Esophagus muscularis mucosa (tissue), 4 donors: Measurements from ENCODE around the gene NANOS3. TPM values are rescaled to one million over a fixed set of nuclear protein-coding genes. Genes with fewer than 3 reads are reported as not detected.

Source experiments
- DNase-seq: peaks from one replicate; pipeline ENCODE4 v3.0.0-alpha.2; 2017; ENCODE audit errors: extremely low spot score
- H3K27ac ChIP-seq, 4 donors: fragments of 200-600 bp; sonication (generic); replicated peaks in 1 of 4; 1 replicate in 3 of 4; 2 replicates in 1 of 4; pipeline ENCODE4 v1.5.1; 2016 to 2019; ENCODE audit warnings: mild to moderate bottlenecking in 1 of 4
- H3K27me3 ChIP-seq, 4 donors: fragments of 200-600 bp; sonication (generic); one replicate each; pipeline versions ENCODE4 v1.5.1 to v1.6.0; 2016 to 2019
- H3K36me3 ChIP-seq, 4 donors: fragments of 200-600 bp; sonication (generic); one replicate each; pipeline ENCODE4 v1.5.1; 2016 to 2019
- H3K4me1 ChIP-seq, 4 donors: fragments of 200-600 bp; sonication (generic); one replicate each; pipeline ENCODE4 v1.5.1; 2016 to 2019
- H3K4me3 ChIP-seq, 4 donors: fragments of 200-600 bp; sonication (generic); 1 replicate in 2 of 4; 2 replicates in 2 of 4; pipeline ENCODE4 v1.5.1; 2016 to 2019; ENCODE audit warnings: mild to moderate bottlenecking in 4 of 4, moderate library complexity in 1 of 4
- H3K9me3 ChIP-seq, 4 donors: fragments of 200-600 bp; sonication (generic); 1 replicate in 3 of 4; 2 replicates in 1 of 4; pipeline ENCODE4 v1.5.1; 2016 to 2019
- EP300 ChIP-seq: sonication (generic); formaldehyde crosslinking; IDR thresholded peaks from one replicate; pipeline ENCODE4 v1.6.1; 2017; ENCODE audit warnings: antibody characterized with exemption
- POLR2A ChIP-seq: fragments of 450-650 bp; IDR thresholded peaks from one replicate; pipeline ENCODE4 v1.6.1; 2017; ENCODE audit warnings: antibody characterized with exemption, moderate library complexity, mild to moderate bottlenecking, low read depth
- POLR2AphosphoS5 ChIP-seq, 2 donors: sonication (generic); formaldehyde crosslinking; IDR thresholded peaks; one replicate each; pipeline ENCODE4 v1.6.1; 2017; ENCODE audit warnings: antibody characterized with exemption in 2 of 2
- WGBS: methylation state at CpG from one replicate; pipeline ENCODE4 v1.1.5; 2018; 5-methylcytosine and 5-hydroxymethylcytosine counted together
- intact Hi-C: fragments of 100-400 bp; cut with DNase I; formaldehyde crosslinking; loops from one replicate; pipeline ENCODE4 v1.15.1; 2023
- total RNA-seq, 4 donors: library from RNA; depleted of rRNA; stranded (reverse); fragments of >200 nt; gene quantifications; one replicate each; pipeline versions ENCODE4 v1.1.0 to v1.2.1, GENCODE V29; 2016
- TF ChIP-seq, protein P1 (sequence below), 3 experiments: fragments of 200-600 bp in 2 of 3; fragments of 450-650 bp in 1 of 3; sonication (generic) in 2 of 3; IDR thresholded peaks; one replicate each; pipeline ENCODE4 v1.5.1; 2017 to 2019; ENCODE audit warnings: antibody characterized with exemption in 3 of 3, mild to moderate bottlenecking in 2 of 3, moderate library complexity in 1 of 3

The NANOS3 gene
- total RNA-seq, result not detected

GRCh38 chr19:13876834-13877233, at the start of gene NANOS3:
TSS of gene NANOS3 (plus strand) at chr19:13877134. CDS start at chr19:13877249, 115 bp downstream.
- DNase-seq, result no peak
- H3K27ac ChIP-seq, result no peak within 1 kb of the TSS
- TF ChIP-seq POLR2A, result no peak
- TF ChIP-seq POLR2AphosphoS5 (IDR thresholded peaks at IDR 0.05), result no peak
- TF ChIP-seq, protein P1, sequence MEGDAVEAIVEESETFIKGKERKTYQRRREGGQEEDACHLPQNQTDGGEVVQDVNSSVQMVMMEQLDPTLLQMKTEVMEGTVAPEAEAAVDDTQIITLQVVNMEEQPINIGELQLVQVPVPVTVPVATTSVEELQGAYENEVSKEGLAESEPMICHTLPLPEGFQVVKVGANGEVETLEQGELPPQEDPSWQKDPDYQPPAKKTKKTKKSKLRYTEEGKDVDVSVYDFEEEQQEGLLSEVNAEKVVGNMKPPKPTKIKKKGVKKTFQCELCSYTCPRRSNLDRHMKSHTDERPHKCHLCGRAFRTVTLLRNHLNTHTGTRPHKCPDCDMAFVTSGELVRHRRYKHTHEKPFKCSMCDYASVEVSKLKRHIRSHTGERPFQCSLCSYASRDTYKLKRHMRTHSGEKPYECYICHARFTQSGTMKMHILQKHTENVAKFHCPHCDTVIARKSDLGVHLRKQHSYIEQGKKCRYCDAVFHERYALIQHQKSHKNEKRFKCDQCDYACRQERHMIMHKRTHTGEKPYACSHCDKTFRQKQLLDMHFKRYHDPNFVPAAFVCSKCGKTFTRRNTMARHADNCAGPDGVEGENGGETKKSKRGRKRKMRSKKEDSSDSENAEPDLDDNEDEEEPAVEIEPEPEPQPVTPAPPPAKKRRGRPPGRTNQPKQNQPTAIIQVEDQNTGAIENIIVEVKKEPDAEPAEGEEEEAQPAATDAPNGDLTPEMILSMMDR (IDR thresholded peaks at IDR 0.05), result no peak
- no peak for TF ChIP-seq EP300
- peaks cover 0 to 9% (median 0%) of the 10 kb centered on the region in 4 donors for H3K27me3 ChIP-seq
- H3K4me3 ChIP-seq, result no peak within 1 kb of the TSS
- 57% methylated on average over 4 of the region's 5 CpGs for WGBS
- intact Hi-C loops, result no loop called here
- no peaks in the 10 kb centered on the region for H3K36me3 ChIP-seq
- peaks cover 19 to 41% (median 36%) of the 10 kb centered on the region in 4 donors for H3K4me1 ChIP-seq
- no peaks in the 10 kb centered on the region for H3K9me3 ChIP-seq

GRCh38 chr19:13827656-13828055, 49.3 kb upstream of the NANOS3 start:
- 74% methylated on average over 4 of the region's 4 CpGs for WGBS
- Histone ChIP-seq H3K9me3 (no peaks in the 10 kb centered on the region), H3K4me1 (peaks cover 0 to 23% (median 15%) of the 10 kb centered on the region in 4 donors), H3K4me3 (no peak overlapping the region), H3K27ac (no peak overlapping the region), H3K36me3 (peaks cover 10 to 51% (median 39%) of the 10 kb centered on the region in 4 donors), H3K27me3 (no peaks in the 10 kb centered on the region)
- no peak for DNase-seq
- TF ChIP-seq POLR2AphosphoS5 (IDR thresholded peaks at IDR 0.05), result no peak
- intact Hi-C loops, result no loop called here

DNA sequence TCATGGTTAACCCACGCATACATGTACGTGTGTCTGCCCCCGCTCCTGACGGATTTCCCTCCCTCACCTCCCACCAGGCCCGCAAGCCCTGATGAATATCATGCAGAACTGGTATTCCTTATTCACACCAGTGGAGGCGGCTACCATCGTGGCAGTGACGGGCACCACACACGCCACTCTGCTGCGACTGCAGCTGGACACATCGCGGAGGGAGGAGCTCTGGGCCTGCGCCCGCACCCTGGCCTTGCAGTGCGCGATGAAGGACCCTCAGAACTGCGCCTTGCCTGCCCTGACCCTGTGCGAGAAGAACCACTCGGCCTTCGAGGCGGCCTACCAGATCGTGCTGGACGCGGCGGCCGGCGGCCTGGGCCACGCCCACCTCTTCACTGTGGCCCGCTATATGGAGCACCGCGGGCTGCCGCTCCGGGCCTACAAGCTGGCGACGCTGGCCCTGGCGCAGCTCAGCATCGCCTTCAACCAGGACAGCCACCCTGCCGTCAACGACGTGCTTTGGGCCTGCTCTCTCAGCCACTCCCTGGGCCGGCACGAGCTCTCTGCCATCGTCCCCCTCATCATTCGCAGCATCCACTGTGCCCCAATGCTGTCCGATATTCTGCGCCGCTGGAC, 46.7 kb upstream of the NANOS3 start:
- 98% methylated on average over 13 of the region's 47 CpGs for WGBS
- Histone ChIP-seq H3K27ac (no peak overlapping the region), H3K36me3 (peaks cover 14 to 57% (median 48%) of the 10 kb centered on the region in 4 donors), H3K4me1 (peaks cover 21 to 40% (median 32%) of the 10 kb centered on the region in 4 donors), H3K4me3 (no peak overlapping the region), H3K9me3 (no peaks in the 10 kb centered on the region), H3K27me3 (no peaks in the 10 kb centered on the region)
- intact Hi-C loops, result loop anchor here (5.0 kb wide), 1 partner anchor 33 kb away; the partner anchor contains the start of gene ZSWIM4
- no peak for DNase-seq
- TF ChIP-seq, protein P1 (IDR thresholded peaks at IDR 0.05), result no peak
- TF ChIP-seq EP300 (no peak), POLR2AphosphoS5 (IDR thresholded peaks at IDR 0.05) (no peak), POLR2A (no peak)

GRCh38 chr19:13830741-13831536, 46.0 kb upstream of the NANOS3 start:
- intact Hi-C loops, result loop anchor here (5.0 kb wide), 1 partner anchor 34 kb away; the partner anchor contains the start of gene ZSWIM4
- Histone ChIP-seq H3K27ac (peak overlapping the region in 2 of 4 donors; percentile 99), H3K9me3 (no peaks in the 10 kb centered on the region), H3K4me1 (peaks cover 28 to 47% (median 39%) of the 10 kb centered on the region in 4 donors), H3K36me3 (peaks cover 20 to 58% (median 51%) of the 10 kb centered on the region in 4 donors), H3K27me3 (no peaks in the 10 kb centered on the region), H3K4me3 (no peak overlapping the region)
- WGBS, result 91% methylated on average over 32 of the region's 32 CpGs
- TF ChIP-seq EP300 (no peak), POLR2AphosphoS5 (IDR thresholded peaks at IDR 0.05) (no peak), POLR2A (no peak)
- TF ChIP-seq, protein P1 (IDR thresholded peaks at IDR 0.05), result no peak
- DNase-seq, result no peak
